ENCODE data around the gene RAD51AP2.

RAD51AP2 gene

DNA sequence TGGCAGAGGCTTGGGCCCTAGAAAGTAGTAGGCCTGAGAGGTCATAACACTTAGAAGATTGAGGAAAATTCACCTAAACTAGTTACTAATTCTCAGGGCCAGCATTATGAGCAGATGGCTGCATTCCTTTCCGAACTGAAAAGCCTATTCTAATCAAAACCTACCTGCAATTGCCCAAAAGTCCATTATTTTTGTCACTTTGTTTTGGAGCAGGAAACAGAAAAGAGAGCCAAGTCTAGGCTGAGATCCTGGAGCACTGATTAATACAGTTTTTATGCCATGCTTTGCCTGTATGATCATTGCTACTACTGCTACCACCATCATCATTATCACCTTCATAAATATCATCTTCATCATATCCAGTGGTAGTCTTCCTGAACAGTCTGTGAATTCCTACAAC, 36.9 kb upstream of the RAD51AP2 start:
- Histone ChIP-seq H4K20me1 (ENCODE audit: insufficient read depth) (no peaks in the 10 kb centered on the region), H2AFZ (ENCODE audit: low read depth) (no peak overlapping the region), H3K27me3 (ENCODE audit: insufficient read depth, low read depth) (no peaks in the 10 kb centered on the region), H3K9ac (no peak overlapping the region), H3K27ac (no peak overlapping the region), H3K4me1 (ENCODE audit: low read depth, poor library complexity, severe bottlenecking) (no peaks in the 10 kb centered on the region), H3K4me3 (IDR thresholded peaks at IDR 0.05; ENCODE audit: insufficient read depth, low read depth, low read length) (no peak overlapping the region), H3K36me3 (ENCODE audit: insufficient read depth) (no peaks in the 10 kb centered on the region), H3K4me2 (no peak overlapping the region), H3K79me2 (ENCODE audit: insufficient read depth, low read depth) (no peaks in the 10 kb centered on the region)
- TF ChIP-seq, protein P1, sequence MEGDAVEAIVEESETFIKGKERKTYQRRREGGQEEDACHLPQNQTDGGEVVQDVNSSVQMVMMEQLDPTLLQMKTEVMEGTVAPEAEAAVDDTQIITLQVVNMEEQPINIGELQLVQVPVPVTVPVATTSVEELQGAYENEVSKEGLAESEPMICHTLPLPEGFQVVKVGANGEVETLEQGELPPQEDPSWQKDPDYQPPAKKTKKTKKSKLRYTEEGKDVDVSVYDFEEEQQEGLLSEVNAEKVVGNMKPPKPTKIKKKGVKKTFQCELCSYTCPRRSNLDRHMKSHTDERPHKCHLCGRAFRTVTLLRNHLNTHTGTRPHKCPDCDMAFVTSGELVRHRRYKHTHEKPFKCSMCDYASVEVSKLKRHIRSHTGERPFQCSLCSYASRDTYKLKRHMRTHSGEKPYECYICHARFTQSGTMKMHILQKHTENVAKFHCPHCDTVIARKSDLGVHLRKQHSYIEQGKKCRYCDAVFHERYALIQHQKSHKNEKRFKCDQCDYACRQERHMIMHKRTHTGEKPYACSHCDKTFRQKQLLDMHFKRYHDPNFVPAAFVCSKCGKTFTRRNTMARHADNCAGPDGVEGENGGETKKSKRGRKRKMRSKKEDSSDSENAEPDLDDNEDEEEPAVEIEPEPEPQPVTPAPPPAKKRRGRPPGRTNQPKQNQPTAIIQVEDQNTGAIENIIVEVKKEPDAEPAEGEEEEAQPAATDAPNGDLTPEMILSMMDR (conservative IDR thresholded peaks at IDR 0.05; ENCODE audit: low read depth, low read length), result no peak

GRCh38 chr2:17550907-17551306, 32.7 kb upstream of the RAD51AP2 start:
- Histone ChIP-seq H3K79me2 (ENCODE audit: insufficient read depth, low read depth) (no peaks in the 10 kb centered on the region), H2AFZ (ENCODE audit: low read depth) (no peak overlapping the region), H3K4me1 (ENCODE audit: low read depth, poor library complexity, severe bottlenecking) (no peaks in the 10 kb centered on the region), H4K20me1 (ENCODE audit: insufficient read depth) (no peaks in the 10 kb centered on the region), H3K27ac (no peak overlapping the region), H3K27me3 (ENCODE audit: insufficient read depth, low read depth) (no peaks in the 10 kb centered on the region), H3K9ac (no peak overlapping the region), H3K4me3 (IDR thresholded peaks at IDR 0.05; ENCODE audit: insufficient read depth, low read depth, low read length) (no peak overlapping the region), H3K4me2 (no peak overlapping the region), H3K36me3 (ENCODE audit: insufficient read depth) (no peaks in the 10 kb centered on the region)
- TF ChIP-seq, protein P1 (conservative IDR thresholded peaks at IDR 0.05; ENCODE audit: low read depth, low read length), result no peak

GRCh38 chr2:17547737-17548136, 29.5 kb upstream of the RAD51AP2 start:
- TF ChIP-seq, protein P1 (conservative IDR thresholded peaks at IDR 0.05; ENCODE audit: low read depth, low read length), result no peak
- Histone ChIP-seq H3K4me1 (ENCODE audit: low read depth, poor library complexity, severe bottlenecking) (no peaks in the 10 kb centered on the region), H3K27ac (no peak overlapping the region), H4K20me1 (ENCODE audit: insufficient read depth) (no peaks in the 10 kb centered on the region), H2AFZ (ENCODE audit: low read depth) (no peak overlapping the region), H3K27me3 (ENCODE audit: insufficient read depth, low read depth) (no peaks in the 10 kb centered on the region), H3K4me2 (no peak overlapping the region), H3K36me3 (ENCODE audit: insufficient read depth) (no peaks in the 10 kb centered on the region), H3K79me2 (ENCODE audit: insufficient read depth, low read depth) (no peaks in the 10 kb centered on the region), H3K9ac (no peak overlapping the region), H3K4me3 (IDR thresholded peaks at IDR 0.05; ENCODE audit: insufficient read depth, low read depth, low read length) (no peak overlapping the region)

GRCh38 chr2:17547237-17547636, 29.0 kb upstream of the RAD51AP2 start:
- no peak overlapping the region for H3K4me3 ChIP-seq (IDR thresholded peaks at IDR 0.05; ENCODE audit: insufficient read depth, low read depth, low read length)
- no peaks in the 10 kb centered on the region for H3K4me1 ChIP-seq (ENCODE audit: low read depth, poor library complexity, severe bottlenecking)
- no peak overlapping the region for H2AFZ ChIP-seq (ENCODE audit: low read depth)
- H4K20me1 ChIP-seq (ENCODE audit: insufficient read depth), result no peaks in the 10 kb centered on the region
- no peaks in the 10 kb centered on the region for H3K36me3 ChIP-seq (ENCODE audit: insufficient read depth)
- no peak overlapping the region for H3K9ac ChIP-seq
- no peaks in the 10 kb centered on the region for H3K27me3 ChIP-seq (ENCODE audit: insufficient read depth, low read depth)
- TF ChIP-seq, protein P1 (conservative IDR thresholded peaks at IDR 0.05; ENCODE audit: low read depth, low read length), result no peak
- no peaks in the 10 kb centered on the region for H3K79me2 ChIP-seq (ENCODE audit: insufficient read depth, low read depth)
- no peak overlapping the region for H3K4me2 ChIP-seq
- no peak overlapping the region for H3K27ac ChIP-seq
